ENCODE results near the gene PNP.

The PNP gene

DNA sequence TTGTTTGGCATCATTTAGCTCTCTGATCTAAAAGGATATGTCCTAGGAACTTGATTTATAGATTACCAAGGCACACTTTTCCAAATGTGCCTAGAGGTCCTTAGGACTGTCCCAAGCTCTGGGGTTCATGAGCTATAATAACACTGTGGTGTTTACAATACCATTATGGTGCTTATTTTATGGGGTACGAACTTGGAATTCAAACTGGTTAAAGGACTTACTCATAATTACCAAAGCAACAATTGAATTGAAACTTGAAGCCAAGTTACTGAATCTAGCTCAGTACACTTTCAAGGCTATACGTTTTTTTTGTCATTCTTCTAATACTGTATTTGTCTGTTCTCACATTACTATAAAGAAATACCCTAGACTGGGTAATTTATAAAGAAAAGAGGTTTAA is 46.3 kb upstream of the PNP start:
- Histone ChIP-seq H3K9me3 (ENCODE audit: insufficient read depth, low read length, severe bottlenecking) (no peaks in the 10 kb centered on the region), H3K79me2 (ENCODE audit: insufficient read depth, low read length) (no peaks in the 10 kb centered on the region), H3K4me2 (ENCODE audit: insufficient read depth, low read length) (no peak overlapping the region), H3K27me3 (ENCODE audit: insufficient read depth, low read length, poor library complexity) (no peaks in the 10 kb centered on the region), H4K20me1 (ENCODE audit: insufficient read depth, low read length) (no peaks in the 10 kb centered on the region), H3K27ac (ENCODE audit: low read length) (no peak overlapping the region), H3K4me1 (ENCODE audit: insufficient read depth, low read length) (peaks cover 9% of the 10 kb centered on the region), H3K9ac (ENCODE audit: low read depth, low read length) (no peak overlapping the region), H2AFZ (ENCODE audit: low read depth, low read length) (no peak overlapping the region), H3K4me3 (ENCODE audit: low read depth in 1 of 2, low read length in 2 of 2) (no peak overlapping the region), H3K36me3 (ENCODE audit: insufficient read depth, low read length) (no peaks in the 10 kb centered on the region)
- TF ChIP-seq EZH2 (IDR thresholded peaks at IDR 0.05; ENCODE audit: borderline replicate concordance, low read depth, low read length, severe bottlenecking) = no peak
- TF ChIP-seq, protein P1, sequence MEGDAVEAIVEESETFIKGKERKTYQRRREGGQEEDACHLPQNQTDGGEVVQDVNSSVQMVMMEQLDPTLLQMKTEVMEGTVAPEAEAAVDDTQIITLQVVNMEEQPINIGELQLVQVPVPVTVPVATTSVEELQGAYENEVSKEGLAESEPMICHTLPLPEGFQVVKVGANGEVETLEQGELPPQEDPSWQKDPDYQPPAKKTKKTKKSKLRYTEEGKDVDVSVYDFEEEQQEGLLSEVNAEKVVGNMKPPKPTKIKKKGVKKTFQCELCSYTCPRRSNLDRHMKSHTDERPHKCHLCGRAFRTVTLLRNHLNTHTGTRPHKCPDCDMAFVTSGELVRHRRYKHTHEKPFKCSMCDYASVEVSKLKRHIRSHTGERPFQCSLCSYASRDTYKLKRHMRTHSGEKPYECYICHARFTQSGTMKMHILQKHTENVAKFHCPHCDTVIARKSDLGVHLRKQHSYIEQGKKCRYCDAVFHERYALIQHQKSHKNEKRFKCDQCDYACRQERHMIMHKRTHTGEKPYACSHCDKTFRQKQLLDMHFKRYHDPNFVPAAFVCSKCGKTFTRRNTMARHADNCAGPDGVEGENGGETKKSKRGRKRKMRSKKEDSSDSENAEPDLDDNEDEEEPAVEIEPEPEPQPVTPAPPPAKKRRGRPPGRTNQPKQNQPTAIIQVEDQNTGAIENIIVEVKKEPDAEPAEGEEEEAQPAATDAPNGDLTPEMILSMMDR (IDR thresholded peaks at IDR 0.05; ENCODE audit: borderline replicate concordance, extremely low read depth, low read length, poor library complexity, severe bottlenecking) = no peak
- no peak for DNase-seq
- ATAC-seq (ENCODE audit: insufficient read depth, low read depth) = no peak

GRCh38 chr14:20424851-20425250 is 44.4 kb upstream of the PNP start:
- no peak overlapping the region for H3K4me2 ChIP-seq (ENCODE audit: insufficient read depth, low read length)
- no peak for ATAC-seq (ENCODE audit: insufficient read depth, low read depth)
- DNase-seq = no peak
- no peak overlapping the region for H3K4me3 ChIP-seq (ENCODE audit: low read depth in 1 of 2, low read length in 2 of 2)
- H2AFZ ChIP-seq (ENCODE audit: low read depth, low read length) = no peak overlapping the region
- H3K4me1 ChIP-seq (ENCODE audit: insufficient read depth, low read length) = peaks cover 16% of the 10 kb centered on the region
- H3K36me3 ChIP-seq (ENCODE audit: insufficient read depth, low read length) = no peaks in the 10 kb centered on the region
- no peaks in the 10 kb centered on the region for H3K79me2 ChIP-seq (ENCODE audit: insufficient read depth, low read length)
- H3K9me3 ChIP-seq (ENCODE audit: insufficient read depth, low read length, severe bottlenecking) = no peaks in the 10 kb centered on the region
- TF ChIP-seq, protein P1 (IDR thresholded peaks at IDR 0.05; ENCODE audit: borderline replicate concordance, extremely low read depth, low read length, poor library complexity, severe bottlenecking) = no peak
- TF ChIP-seq EZH2 (IDR thresholded peaks at IDR 0.05; ENCODE audit: borderline replicate concordance, low read depth, low read length, severe bottlenecking) = no peak
- no peaks in the 10 kb centered on the region for H3K27me3 ChIP-seq (ENCODE audit: insufficient read depth, low read length, poor library complexity)
- no peak overlapping the region for H3K9ac ChIP-seq (ENCODE audit: low read depth, low read length)
- H3K27ac ChIP-seq (ENCODE audit: low read length) = no peak overlapping the region
- no peaks in the 10 kb centered on the region for H4K20me1 ChIP-seq (ENCODE audit: insufficient read depth, low read length)

DNA sequence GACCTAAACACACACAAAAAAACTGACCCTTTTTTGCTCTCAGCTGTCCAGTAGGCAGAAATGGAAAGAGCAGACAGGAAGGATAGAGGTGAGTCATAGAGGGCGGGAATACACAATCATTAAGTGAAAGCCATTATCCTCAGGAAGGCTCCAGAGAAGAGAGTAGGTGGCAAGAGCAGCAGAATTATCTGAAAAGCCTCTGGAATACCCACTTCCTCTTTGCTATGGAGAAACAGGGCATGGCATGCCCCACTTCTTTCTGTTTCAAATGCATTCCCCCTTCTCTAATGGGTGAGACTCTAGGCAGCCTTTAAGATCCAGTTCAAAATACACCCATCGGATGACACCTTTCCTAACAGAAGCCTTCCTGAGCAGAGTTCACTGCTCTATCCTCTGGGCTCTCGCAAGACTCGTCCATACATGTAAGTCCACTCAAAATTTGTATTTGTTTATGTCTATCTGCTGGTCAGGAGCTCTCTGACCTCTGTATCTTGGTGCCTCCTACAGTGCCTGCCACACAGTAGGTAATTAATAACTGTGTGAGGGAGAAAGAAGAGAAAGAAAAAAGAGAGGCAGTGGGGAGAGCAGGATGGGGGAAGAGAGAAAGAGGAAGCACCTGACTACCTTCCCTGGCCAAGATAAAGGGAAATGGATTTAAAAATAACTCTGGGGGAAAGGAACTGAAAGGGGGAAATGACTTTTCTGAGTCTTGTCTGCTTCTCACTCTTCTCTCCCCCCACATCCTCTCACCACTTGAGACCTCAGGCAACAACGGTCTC is 41.8 kb upstream of the PNP start:
- peak overlapping the region; percentile 74 for H3K27ac ChIP-seq (ENCODE audit: low read length)

More for the DNA sequence above, 41.8 kb upstream of the PNP start:
- Histone ChIP-seq H4K20me1 (ENCODE audit: insufficient read depth, low read length) (no peaks in the 10 kb centered on the region), H3K79me2 (ENCODE audit: insufficient read depth, low read length) (no peaks in the 10 kb centered on the region), H3K4me3 (ENCODE audit: low read depth in 1 of 2, low read length in 2 of 2) (no peak overlapping the region), H3K36me3 (ENCODE audit: insufficient read depth, low read length) (no peaks in the 10 kb centered on the region), H3K27me3 (ENCODE audit: insufficient read depth, low read length, poor library complexity) (no peaks in the 10 kb centered on the region), H3K9me3 (ENCODE audit: insufficient read depth, low read length, severe bottlenecking) (no peaks in the 10 kb centered on the region), H3K4me2 (ENCODE audit: insufficient read depth, low read length) (peak overlapping the region; percentile 39), H3K9ac (ENCODE audit: low read depth, low read length) (peak overlapping the region; percentile 34), H3K4me1 (ENCODE audit: insufficient read depth, low read length) (peaks cover 16% of the 10 kb centered on the region), H2AFZ (ENCODE audit: low read depth, low read length) (peak overlapping the region; percentile 61)
- peak; percentile 86 for ATAC-seq (ENCODE audit: insufficient read depth, low read depth)
- DNase-seq = peak; percentile 46
- TF ChIP-seq, protein P1 (IDR thresholded peaks at IDR 0.05; ENCODE audit: borderline replicate concordance, extremely low read depth, low read length, poor library complexity, severe bottlenecking) = no peak
- no peak for TF ChIP-seq EZH2 (IDR thresholded peaks at IDR 0.05; ENCODE audit: borderline replicate concordance, low read depth, low read length, severe bottlenecking)

Measured in DND-41 (cell line).